ENCODE data around the gene GAB2. TPM values are rescaled to one million over a fixed set of nuclear protein-coding genes. Genes with fewer than 3 reads are reported as not detected.
"Not testable (repeated sequence)": the region's sequence is repeated elsewhere in the genome, so short reads cannot be mapped to it uniquely, and the experiment has no call there.

Gene GAB2
- polyA plus RNA-seq, 3 donors, result 2.8 to 39.4 (median 4.4) TPM

- Histone ChIP-seq H3K36me3 (replicated peaks in 1 of 2; ENCODE audit: control insufficient read depth in 1 of 2, insufficient read depth in 2 of 2, low read length in 2 of 2) (peaks cover 5 to 23% of the 10 kb centered on the region in 2 donors), H4K20me1 (ENCODE audit: insufficient read depth, low read length) (no peaks in the 10 kb centered on the region), H3K79me2 (ENCODE audit: insufficient read depth, low read length) (no peaks in the 10 kb centered on the region), H3K9ac (ENCODE audit: insufficient read depth, low read length, poor library complexity, severe bottlenecking) (no peak overlapping the region), H3K4me2 (replicated peaks; ENCODE audit: extremely low read depth, low read length, poor library complexity, severe bottlenecking) (no peak overlapping the region), H3K4me1 (ENCODE audit: control insufficient read depth in 1 of 2, insufficient read depth in 2 of 2, low read length in 2 of 2) (peaks cover 0 to 4% of the 10 kb centered on the region in 2 donors), H3K9me3 (replicated peaks in 1 of 2; ENCODE audit: control insufficient read depth in 1 of 2, insufficient read depth in 1 of 2, low read length in 2 of 2) (no peaks in the 10 kb centered on the region), H3K27me3 (ENCODE audit: control insufficient read depth in 2 of 2, insufficient read depth in 2 of 2, low read length in 2 of 2) (no peaks in the 10 kb centered on the region), H3K4me3 (replicated peaks in 1 of 3; ENCODE audit: low read depth in 2 of 3, low read length in 3 of 3) (no peak overlapping the region), H2AFZ (ENCODE audit: insufficient read depth, low read depth, low read length, poor library complexity, severe bottlenecking) (no peak overlapping the region), H3K27ac (ENCODE audit: low read depth in 1 of 2, low read length in 2 of 2) (peak overlapping the region in 1 of 2 donors; percentile 65)
- WGBS (ENCODE audit: insufficient coverage), result 92% methylated on average over 16 of the region's 19 CpGs
- Mint-ChIP-seq H3K9me3 (no peaks in the 10 kb centered on the region), H3K36me3 (peaks cover 30 to 37% of the 10 kb centered on the region in 2 donors), H3K27me3 (ENCODE audit: low read depth in 3 of 3) (no peaks in the 10 kb centered on the region), H3K27ac (peak overlapping the region in 5 of 7 donors; percentile 20 to 75 (median 55)), H3K4me1 (peaks cover 14% of the 10 kb centered on the region), H3K4me3 (peak overlapping the region in 1 of 2 donors; percentile 46)
- intact Hi-C loops (cut with micrococcal nuclease), result no loop called here
- TF ChIP-seq CTCF (IDR thresholded peaks at IDR 0.05), result no peak
- peak in 1 of 3 donors; percentile 3 for DNase-seq
These were observed 47.7 kb upstream of the GAB2 start for GRCh38 chr11:78465169-78465942.

- DNase-seq; H3K9me3 ChIP-seq (replicated peaks in 1 of 2; ENCODE audit: control insufficient read depth in 1 of 2, insufficient read depth in 1 of 2, low read length in 2 of 2); H3K27me3 ChIP-seq (ENCODE audit: control insufficient read depth in 2 of 2, insufficient read depth in 2 of 2, low read length in 2 of 2); H3K79me2 ChIP-seq (ENCODE audit: insufficient read depth, low read length); H4K20me1 ChIP-seq (ENCODE audit: insufficient read depth, low read length); H3K27me3 Mint-ChIP-seq (ENCODE audit: low read depth in 3 of 3); intact Hi-C loops (cut with micrococcal nuclease); H3K27ac ChIP-seq (ENCODE audit: low read depth in 1 of 2, low read length in 2 of 2); H3K4me3 ChIP-seq (replicated peaks in 1 of 3; ENCODE audit: low read depth in 2 of 3, low read length in 3 of 3); H2AFZ ChIP-seq (ENCODE audit: insufficient read depth, low read depth, low read length, poor library complexity, severe bottlenecking); H3K4me2 ChIP-seq (replicated peaks; ENCODE audit: extremely low read depth, low read length, poor library complexity, severe bottlenecking); H3K9ac ChIP-seq (ENCODE audit: insufficient read depth, low read length, poor library complexity, severe bottlenecking); H3K4me1 ChIP-seq (ENCODE audit: control insufficient read depth in 1 of 2, insufficient read depth in 2 of 2, low read length in 2 of 2); H3K9me3 Mint-ChIP-seq; H3K4me3 Mint-ChIP-seq: not testable (repeated sequence)
- peaks cover 5 to 28% of the 10 kb centered on the region in 2 donors for H3K36me3 ChIP-seq (replicated peaks in 1 of 2; ENCODE audit: control insufficient read depth in 1 of 2, insufficient read depth in 2 of 2, low read length in 2 of 2)
- WGBS (ENCODE audit: insufficient coverage), result 98% methylated on average over 14 of the region's 14 CpGs
- peaks cover 13% of the 10 kb centered on the region for H3K4me1 Mint-ChIP-seq
- peak overlapping the region in 1 of 7 donors; percentile 70 for H3K27ac Mint-ChIP-seq
- H3K36me3 Mint-ChIP-seq, result peaks cover 36 to 43% of the 10 kb centered on the region in 2 donors
These were observed 47.2 kb upstream of the GAB2 start for GRCh38 chr11:78464787-78465168.

Data from CD14-positive monocyte (primary cell).